Neural crest cell (in vitro differentiated cells): ENCODE results near the gene COL5A3. TPM values are rescaled to one million over a fixed set of nuclear protein-coding genes. Genes with fewer than 3 reads are reported as not detected.

Source experiments
- DNase-seq: peaks from one replicate; pipeline ENCODE4 v3.0.0; 2021; ENCODE audit warnings: low read depth, mixed read lengths, low spot score
- H3K27ac Mint-ChIP-seq: one replicate; pipeline ENCODE4 v1.8.0; 2021; ENCODE audit warnings: mild to moderate bottlenecking, mixed read lengths; ENCODE audit not compliant: unreplicated experiment
- H3K27me3 Mint-ChIP-seq: 2 replicates; pipeline ENCODE4 v1.8.0; 2021; ENCODE audit warnings: low read depth, mild to moderate bottlenecking, mixed read lengths
- H3K36me3 Mint-ChIP-seq: 2 replicates; pipeline ENCODE4 v1.8.0; 2021; ENCODE audit warnings: low read depth, mild to moderate bottlenecking, mixed read lengths
- H3K4me1 Mint-ChIP-seq: 2 replicates; pipeline ENCODE4 v1.8.0; 2021; ENCODE audit warnings: mixed read lengths
- H3K4me3 Mint-ChIP-seq: one replicate; pipeline ENCODE4 v1.8.0; 2021; ENCODE audit warnings: mild to moderate bottlenecking, mixed read lengths
- H3K9me3 Mint-ChIP-seq: 2 replicates; pipeline ENCODE4 v1.8.0; 2021; ENCODE audit warnings: mixed read lengths
- CTCF ChIP-seq: fragments of 200-600 bp; sonication (generic); conservative IDR thresholded peaks from 2 replicates; pipeline ENCODE4 v1.5.0; 2021; ENCODE audit warnings: antibody characterized with exemption, mild to moderate bottlenecking
- total RNA-seq: library from RNA; stranded (reverse); gene quantifications from 2 replicates; pipeline ENCODE4 v1.2.1, GENCODE V29; 2021

Gene COL5A3
- total RNA-seq, 1 donor from 2014 or later, result 0.86 TPM

- H3K4me3 Mint-ChIP-seq, result no peak overlapping the region
- no peaks in the 10 kb centered on the region for H3K36me3 Mint-ChIP-seq
- DNase-seq, result peak; percentile 20
- H3K27me3 Mint-ChIP-seq, result peaks cover 48% of the 10 kb centered on the region
- H3K27ac Mint-ChIP-seq, result no peak overlapping the region
- peak; percentile 39 for TF ChIP-seq CTCF
- no peaks in the 10 kb centered on the region for H3K9me3 Mint-ChIP-seq
- H3K4me1 Mint-ChIP-seq, result no peaks in the 10 kb centered on the region
Measured at GRCh38 chr19:10001899-10002298, 8.4 kb downstream of the COL5A3 start.

- Mint-ChIP-seq H3K4me1 (no peaks in the 10 kb centered on the region), H3K27ac (no peak overlapping the region), H3K9me3 (no peaks in the 10 kb centered on the region), H3K36me3 (no peaks in the 10 kb centered on the region), H3K27me3 (peaks cover 42% of the 10 kb centered on the region), H3K4me3 (no peak overlapping the region)
- peak; percentile 81 for DNase-seq
- peak; percentile 83 for TF ChIP-seq CTCF
Measured at GRCh38 chr19:10000171-10000826, 10.0 kb downstream of the COL5A3 start.

- H3K4me1 Mint-ChIP-seq, result peaks cover 2% of the 10 kb centered on the region
Measured at GRCh38 chr19:9996541-9996940, 13.8 kb downstream of the COL5A3 start.

GRCh38 chr19:9995999-9996398 lies 14.3 kb downstream of the COL5A3 start:
- peaks cover 6% of the 10 kb centered on the region for H3K4me1 Mint-ChIP-seq
- no peaks in the 10 kb centered on the region for H3K36me3 Mint-ChIP-seq
- DNase-seq, result no peak
- TF ChIP-seq CTCF, result no peak
- no peak overlapping the region for H3K27ac Mint-ChIP-seq
- H3K9me3 Mint-ChIP-seq, result no peaks in the 10 kb centered on the region
- no peak overlapping the region for H3K4me3 Mint-ChIP-seq
- peaks cover 26% of the 10 kb centered on the region for H3K27me3 Mint-ChIP-seq

More at GRCh38 chr19:9996541-9996940, 13.8 kb downstream of the COL5A3 start:
- H3K4me3 Mint-ChIP-seq, result no peak overlapping the region
- no peaks in the 10 kb centered on the region for H3K36me3 Mint-ChIP-seq
- no peak overlapping the region for H3K27ac Mint-ChIP-seq
- H3K9me3 Mint-ChIP-seq, result no peaks in the 10 kb centered on the region
- no peak for TF ChIP-seq CTCF
- peaks cover 26% of the 10 kb centered on the region for H3K27me3 Mint-ChIP-seq
- no peak for DNase-seq

- TF ChIP-seq CTCF, result no peak
- H3K27ac Mint-ChIP-seq, result no peak overlapping the region
- no peaks in the 10 kb centered on the region for H3K36me3 Mint-ChIP-seq
- H3K27me3 Mint-ChIP-seq, result peaks cover 24% of the 10 kb centered on the region
- H3K4me3 Mint-ChIP-seq, result no peak overlapping the region
- DNase-seq, result no peak
- H3K4me1 Mint-ChIP-seq, result peaks cover 6% of the 10 kb centered on the region
- no peaks in the 10 kb centered on the region for H3K9me3 Mint-ChIP-seq
Measured at GRCh38 chr19:9995084-9995483, 15.2 kb downstream of the COL5A3 start.
